ENCODE data around the gene GXYLT2.

Gene GXYLT2

DNA sequence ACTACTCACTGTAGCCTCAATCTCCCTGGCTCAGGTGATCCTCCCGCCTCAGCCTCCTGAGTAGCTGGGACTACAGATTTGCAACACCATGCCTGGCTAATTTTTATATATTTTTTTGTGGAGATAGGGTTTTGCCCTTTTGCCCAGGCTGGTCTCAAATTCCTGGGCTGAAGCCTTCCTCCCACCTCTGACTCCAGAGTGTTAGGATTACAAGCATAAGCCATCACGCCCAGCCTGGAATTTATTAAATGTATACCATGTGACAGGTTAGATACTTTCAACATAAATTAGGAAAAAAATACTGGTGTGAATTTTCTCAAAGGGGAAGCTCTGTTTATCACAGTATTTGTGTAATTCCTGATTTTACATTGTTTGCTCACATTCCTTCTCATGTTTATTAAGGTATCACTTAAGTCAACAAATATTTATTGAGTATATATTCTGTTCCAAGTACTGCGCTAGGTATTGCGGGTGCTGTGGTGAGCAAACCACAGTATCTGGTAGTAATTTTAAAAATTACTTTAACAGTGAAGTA, 133.5 kb downstream of the GXYLT2 start:
- DNase-seq = no peak

DNA sequence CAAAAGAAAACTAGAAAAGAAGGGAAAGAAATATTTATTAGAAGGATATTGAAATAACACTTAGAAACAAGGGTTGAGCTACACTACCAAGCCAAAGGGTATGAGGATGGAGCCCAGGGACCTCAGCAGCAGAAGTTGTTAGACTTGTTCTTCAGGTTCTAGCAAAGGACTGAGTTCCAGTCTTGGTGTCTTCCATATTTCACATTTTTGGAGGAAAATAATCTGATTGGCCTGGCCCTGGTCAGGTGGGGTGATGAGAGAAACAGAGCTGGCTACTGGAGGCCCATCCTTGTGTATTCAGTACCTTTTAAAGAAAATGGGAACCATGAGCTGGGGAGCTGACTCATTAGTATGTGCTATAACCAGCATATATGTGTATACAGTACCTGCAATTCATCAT, 137.0 kb downstream of the GXYLT2 start:
- no peak for DNase-seq

DNA sequence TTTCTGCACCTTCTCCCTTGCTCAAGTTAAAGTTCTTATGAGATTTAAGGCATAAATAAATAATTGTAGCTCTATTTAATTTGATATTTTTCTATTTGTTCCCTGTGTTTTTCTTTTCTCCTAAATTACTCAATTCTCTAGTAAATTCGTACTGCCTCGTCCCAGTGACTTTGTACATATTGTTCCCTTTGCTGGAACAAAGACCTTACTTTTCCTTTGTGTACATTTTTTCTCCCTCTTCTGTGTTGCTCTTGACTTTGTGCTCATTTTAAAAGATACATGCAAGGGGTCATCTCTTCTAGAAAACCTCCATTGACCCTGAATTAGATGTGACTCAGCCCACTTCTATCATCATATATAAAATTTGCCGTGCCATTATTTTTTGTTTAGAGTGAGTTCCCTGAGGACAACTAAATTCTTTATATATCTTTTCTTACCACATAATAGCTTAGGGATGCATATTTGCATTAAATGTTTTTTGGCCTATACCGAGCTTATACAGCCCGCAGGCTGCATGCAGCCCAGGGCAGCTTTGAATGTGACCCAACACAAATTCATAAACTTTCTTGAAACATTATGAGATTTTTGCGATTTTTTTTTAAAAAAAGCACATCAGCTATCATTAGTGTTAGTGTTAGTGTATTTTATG, 138.4 kb downstream of the GXYLT2 start:
- no peak for DNase-seq

Data from SHP77 (cell line).